Smooth muscle cell (in vitro differentiated cells): ENCODE results near the gene PLXDC2. TPM values are rescaled to one million over a fixed set of nuclear protein-coding genes. Genes with fewer than 3 reads are reported as not detected.

Source experiments
- DNase-seq: peaks from one replicate; lab custom pipeline; 2025; ENCODE audit not compliant: unreplicated experiment; lab: John Stamatoyannopoulos, UW
- H2AFZ ChIP-seq: fragments of 200-600 bp; sonication (generic); 2 replicates; pipeline ENCODE4 v1.6.0; 2016; ENCODE audit warnings: antibody characterized with exemption, low read depth, mild to moderate bottlenecking
- H3F3A ChIP-seq: fragments of 200-600 bp; sonication (generic); 2 replicates; pipeline ENCODE4 v1.6.0; 2017; ENCODE audit warnings: antibody characterized with exemption, low read depth
- H3K27ac ChIP-seq: fragments of 200-600 bp; sonication (generic); 2 replicates; pipeline ENCODE4 v1.5.1; 2016; ENCODE audit warnings: low read depth, mild to moderate bottlenecking
- H3K27me3 ChIP-seq: fragments of 200-600 bp; sonication (generic); 2 replicates; pipeline ENCODE4 v1.6.1; 2016; ENCODE audit warnings: low read depth, mild to moderate bottlenecking
- H3K36me3 ChIP-seq: fragments of 200-600 bp; sonication (generic); 2 replicates; pipeline ENCODE4 v1.5.1; 2016; ENCODE audit warnings: low read depth
- H3K4me1 ChIP-seq: fragments of 200-600 bp; sonication (generic); 2 replicates; pipeline ENCODE4 v1.5.1; 2016; ENCODE audit warnings: low read depth
- H3K4me2 ChIP-seq: fragments of 200-600 bp; sonication (generic); 2 replicates; pipeline ENCODE4 v1.6.0; 2016; ENCODE audit warnings: mild to moderate bottlenecking
- H3K4me3 ChIP-seq: fragments of 200-600 bp; sonication (generic); 2 replicates; pipeline ENCODE4 v1.5.1; 2016; ENCODE audit warnings: mild to moderate bottlenecking
- H3K79me2 ChIP-seq: fragments of 200-600 bp; sonication (generic); 2 replicates; pipeline ENCODE4 v1.6.0; 2016; ENCODE audit warnings: low read depth, mild to moderate bottlenecking
- H3K9ac ChIP-seq: fragments of 200-600 bp; sonication (generic); 2 replicates; pipeline ENCODE4 v1.6.0; 2016; ENCODE audit warnings: low read depth
- H3K9me3 ChIP-seq: fragments of 200-600 bp; sonication (generic); replicated peaks from 2 replicates; pipeline ENCODE4 v1.5.1; 2016; ENCODE audit warnings: low read depth
- H4K20me1 ChIP-seq: fragments of 200-600 bp; sonication (generic); 2 replicates; pipeline ENCODE4 v1.6.0; 2016; ENCODE audit warnings: low read depth
- WGBS: methylation state at CpG from one replicate; pipeline ENCODE4 v1.1.7; 2016; ENCODE audit warnings: low lambda C conversion rate; 5-methylcytosine and 5-hydroxymethylcytosine counted together
- polyA plus RNA-seq: library from polyadenylated mRNA; unstranded; fragments of >200 nt; fragmentation: Nextera tagmentation; extraction: Ambion mirVana; gene quantifications from 2 replicates; pipeline ENCODE4 v1.2.1, GENCODE V29; 2016
- total RNA-seq: library from RNA; depleted of rRNA; stranded (reverse); fragments of >200 nt; gene quantifications from 2 replicates; pipeline ENCODE4 v1.2.3, GENCODE V29; 2014
- TF ChIP-seq, protein P1 (sequence below): fragments of 200-600 bp; sonication (generic); IDR thresholded peaks from 2 replicates; pipeline ENCODE4 v1.5.1; 2017; ENCODE audit warnings: borderline replicate concordance, mild to moderate bottlenecking, antibody characterized with exemption; ENCODE audit not compliant: insufficient read depth, poor library complexity, severe bottlenecking

PLXDC2 gene
- total and polyA plus RNA-seq, 2 experiments from 2014 or later: 7.3 to 24.9 TPM

DNA sequence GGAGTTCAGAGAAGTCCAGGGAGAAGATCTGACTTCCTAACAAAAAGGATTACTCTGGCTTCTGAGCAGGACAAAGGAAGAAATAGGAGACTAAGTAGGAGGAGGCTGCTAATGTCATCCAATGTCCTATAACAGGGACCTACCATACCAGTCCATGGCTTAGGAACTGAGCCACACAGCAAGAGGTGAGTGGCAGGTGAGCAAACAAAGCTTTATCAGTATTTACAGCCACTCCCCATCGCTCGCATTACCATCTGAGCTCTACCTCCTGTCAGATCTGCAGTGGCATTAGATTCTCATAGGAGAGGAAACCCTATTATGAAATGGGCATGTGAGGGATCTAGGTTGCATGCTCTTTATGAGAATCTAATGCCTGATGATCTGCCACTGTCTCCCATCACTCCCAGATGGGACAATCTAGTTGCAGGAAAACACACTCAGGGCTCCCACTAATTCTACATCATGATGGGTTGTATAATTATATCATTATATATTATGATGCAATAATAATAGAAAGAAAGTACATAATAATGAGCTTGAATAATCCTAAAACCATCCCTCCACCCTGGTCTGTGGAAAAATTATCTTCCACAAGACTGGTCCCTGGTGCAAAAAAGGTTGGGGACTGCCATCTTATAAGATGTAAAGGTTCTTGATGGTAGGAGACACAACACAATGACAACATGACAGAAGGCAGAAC lies 487.4 kb downstream of the PLXDC2 start:
- Histone ChIP-seq H3F3A (no peaks in the 10 kb centered on the region), H3K4me2 (no peak overlapping the region), H3K27me3 (no peaks in the 10 kb centered on the region), H4K20me1 (no peaks in the 10 kb centered on the region), H3K9ac (no peak overlapping the region), H3K36me3 (no peaks in the 10 kb centered on the region), H3K9me3 (no peaks in the 10 kb centered on the region), H2AFZ (no peak overlapping the region), H3K27ac (no peak overlapping the region), H3K4me3 (no peak overlapping the region), H3K4me1 (no peaks in the 10 kb centered on the region), H3K79me2 (no peaks in the 10 kb centered on the region)
- 93% methylated on average over 2 of the region's 2 CpGs for WGBS
- TF ChIP-seq, protein P1, sequence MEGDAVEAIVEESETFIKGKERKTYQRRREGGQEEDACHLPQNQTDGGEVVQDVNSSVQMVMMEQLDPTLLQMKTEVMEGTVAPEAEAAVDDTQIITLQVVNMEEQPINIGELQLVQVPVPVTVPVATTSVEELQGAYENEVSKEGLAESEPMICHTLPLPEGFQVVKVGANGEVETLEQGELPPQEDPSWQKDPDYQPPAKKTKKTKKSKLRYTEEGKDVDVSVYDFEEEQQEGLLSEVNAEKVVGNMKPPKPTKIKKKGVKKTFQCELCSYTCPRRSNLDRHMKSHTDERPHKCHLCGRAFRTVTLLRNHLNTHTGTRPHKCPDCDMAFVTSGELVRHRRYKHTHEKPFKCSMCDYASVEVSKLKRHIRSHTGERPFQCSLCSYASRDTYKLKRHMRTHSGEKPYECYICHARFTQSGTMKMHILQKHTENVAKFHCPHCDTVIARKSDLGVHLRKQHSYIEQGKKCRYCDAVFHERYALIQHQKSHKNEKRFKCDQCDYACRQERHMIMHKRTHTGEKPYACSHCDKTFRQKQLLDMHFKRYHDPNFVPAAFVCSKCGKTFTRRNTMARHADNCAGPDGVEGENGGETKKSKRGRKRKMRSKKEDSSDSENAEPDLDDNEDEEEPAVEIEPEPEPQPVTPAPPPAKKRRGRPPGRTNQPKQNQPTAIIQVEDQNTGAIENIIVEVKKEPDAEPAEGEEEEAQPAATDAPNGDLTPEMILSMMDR: no peak
- DNase-seq: no peak

DNA sequence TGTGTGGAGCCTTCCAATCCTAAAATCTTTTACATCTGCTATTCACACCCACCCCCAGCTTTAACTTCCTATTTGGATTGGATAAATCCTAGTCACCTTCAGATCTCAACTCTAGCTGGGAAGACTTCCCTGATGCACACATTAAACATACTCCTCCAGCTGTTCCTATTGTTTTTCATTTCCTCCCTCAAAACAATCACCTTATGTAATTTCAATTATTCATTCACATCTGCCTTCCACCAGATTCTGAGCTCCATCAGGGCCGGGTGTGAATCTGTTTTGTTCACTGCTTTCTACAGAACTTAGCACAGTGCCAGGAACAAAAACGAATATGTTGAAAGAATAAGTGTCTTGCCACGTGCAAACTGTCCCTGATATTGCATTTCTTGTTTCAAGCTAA lies 497.4 kb downstream of the PLXDC2 start:
- H3K9me3 ChIP-seq: no peaks in the 10 kb centered on the region
- TF ChIP-seq, protein P1: no peak
- 88% methylated on average over 3 of the region's 3 CpGs for WGBS

DNA sequence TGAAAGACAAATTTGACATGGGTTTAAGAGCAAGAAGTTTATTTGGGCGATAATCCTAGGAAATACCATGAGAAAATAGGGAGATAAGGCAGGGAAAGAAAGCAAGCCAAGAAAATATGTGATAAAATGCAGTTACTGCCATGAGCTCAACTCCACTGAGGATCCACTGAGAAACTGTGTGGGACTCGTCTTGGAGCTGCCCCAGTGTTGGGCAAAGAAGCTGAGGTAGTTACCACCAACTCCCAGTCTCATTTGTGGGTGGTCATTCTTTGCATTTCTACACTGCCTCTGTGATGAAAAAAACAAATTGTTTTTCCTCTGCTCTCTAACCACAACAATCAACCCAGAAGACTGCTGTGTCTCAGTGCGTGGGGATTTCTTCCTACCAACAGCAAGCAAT lies 498.2 kb downstream of the PLXDC2 start:
- no peak overlapping the region for H3K9ac ChIP-seq
- no peak for DNase-seq
- H3K9me3 ChIP-seq: no peaks in the 10 kb centered on the region
- no peak overlapping the region for H3K27ac ChIP-seq
- H3F3A ChIP-seq: no peaks in the 10 kb centered on the region
- WGBS: 73% methylated on average over 3 of the region's 3 CpGs
- H4K20me1 ChIP-seq: no peaks in the 10 kb centered on the region
- no peaks in the 10 kb centered on the region for H3K27me3 ChIP-seq
- no peaks in the 10 kb centered on the region for H3K79me2 ChIP-seq
- TF ChIP-seq, protein P1: no peak
- no peaks in the 10 kb centered on the region for H3K4me1 ChIP-seq
- H3K36me3 ChIP-seq: no peaks in the 10 kb centered on the region
- H2AFZ ChIP-seq: no peak overlapping the region
- no peak overlapping the region for H3K4me3 ChIP-seq
- no peak overlapping the region for H3K4me2 ChIP-seq

More for the DNA sequence above, 497.4 kb downstream of the PLXDC2 start:
- H3F3A ChIP-seq: no peaks in the 10 kb centered on the region
- no peak overlapping the region for H3K9ac ChIP-seq
- no peaks in the 10 kb centered on the region for H3K79me2 ChIP-seq
- H3K4me1 ChIP-seq: no peaks in the 10 kb centered on the region
- no peak overlapping the region for H3K27ac ChIP-seq
- no peaks in the 10 kb centered on the region for H4K20me1 ChIP-seq
- H3K4me2 ChIP-seq: no peak overlapping the region
- H3K4me3 ChIP-seq: no peak overlapping the region
- no peaks in the 10 kb centered on the region for H3K36me3 ChIP-seq
- no peak overlapping the region for H2AFZ ChIP-seq
- H3K27me3 ChIP-seq: no peaks in the 10 kb centered on the region
- no peak for DNase-seq

DNA sequence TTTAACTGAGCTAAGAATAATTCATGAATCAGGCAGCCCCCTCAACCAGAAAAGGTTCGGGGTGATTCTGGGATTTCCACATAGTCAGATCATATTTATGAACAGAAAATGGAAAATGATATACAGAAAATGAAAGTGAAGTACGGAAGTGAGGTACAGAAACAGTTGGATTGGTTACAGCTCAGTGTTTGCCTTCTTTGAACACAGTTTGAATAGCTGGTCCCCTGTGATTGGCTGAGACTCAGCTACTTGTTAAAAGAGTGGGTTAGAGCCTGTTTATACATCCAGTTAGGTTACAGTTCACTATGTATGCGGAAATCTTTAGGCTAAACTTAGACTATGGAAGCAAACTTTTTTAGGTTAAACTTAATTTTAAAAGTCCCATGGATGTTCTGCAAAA lies 511.7 kb downstream of the PLXDC2 start:
- Histone ChIP-seq H3F3A (no peaks in the 10 kb centered on the region), H3K9ac (no peak overlapping the region), H3K4me3 (no peak overlapping the region), H3K79me2 (no peaks in the 10 kb centered on the region), H3K4me1 (no peaks in the 10 kb centered on the region), H3K27ac (no peak overlapping the region), H3K9me3 (no peaks in the 10 kb centered on the region), H3K4me2 (no peak overlapping the region), H2AFZ (no peak overlapping the region), H3K27me3 (no peaks in the 10 kb centered on the region), H3K36me3 (no peaks in the 10 kb centered on the region), H4K20me1 (no peaks in the 10 kb centered on the region)
- TF ChIP-seq, protein P1: no peak
- DNase-seq: no peak
- 90% methylated on average over 3 of the region's 3 CpGs for whole genome bisulfite sequencing
